H9 (cell line): Measurements from ENCODE around the gene NDUFS2. TPM values are rescaled to one million over a fixed set of nuclear protein-coding genes. Genes with fewer than 3 reads are reported as not detected.
A peak's percentile ranks its signal among the peaks of the same experiment; 100 is the strongest.

Experiments used
- DNase-seq: peaks from one replicate; pipeline ENCODE4 v3.0.0-alpha.2; 2017
- H2AFZ ChIP-seq: one replicate; pipeline ENCODE4 v1.6.1; 2013; ENCODE audit warnings: mild to moderate bottlenecking, low read length, control low read depth, moderate library complexity
- H2AK5ac ChIP-seq: 2 replicates; pipeline ENCODE4 v1.6.1; 2013; ENCODE audit warnings: low read length, control low read depth, mixed read lengths; ENCODE audit not compliant: insufficient read length
- H2BK120ac ChIP-seq: one replicate; pipeline ENCODE4 v1.6.1; 2013; ENCODE audit warnings: low read depth, mild to moderate bottlenecking, low read length, control low read depth, inconsistent platforms; ENCODE audit not compliant: poor library complexity, severe bottlenecking
- H2BK12ac ChIP-seq: 2 replicates; pipeline ENCODE4 v1.6.1; 2013; ENCODE audit warnings: low read length, control low read depth, mixed read lengths, low read depth; ENCODE audit not compliant: insufficient read length
- H2BK15ac ChIP-seq: 2 replicates; pipeline ENCODE4 v1.6.1; 2013; ENCODE audit warnings: low read depth, low read length, control low read depth
- H2BK20ac ChIP-seq: one replicate; pipeline ENCODE4 v1.6.1; 2013; ENCODE audit warnings: low read depth, mild to moderate bottlenecking, low read length, control low read depth, inconsistent platforms; ENCODE audit not compliant: poor library complexity, severe bottlenecking
- H2BK5ac ChIP-seq: 2 replicates; pipeline ENCODE4 v1.6.1; 2013; ENCODE audit warnings: low read length, control low read depth, mixed read lengths; ENCODE audit not compliant: insufficient read length
- H3K14ac ChIP-seq: 2 replicates; pipeline ENCODE4 v1.6.1; 2013; ENCODE audit warnings: low read length, control low read depth; ENCODE audit not compliant: insufficient read depth
- H3K18ac ChIP-seq: 2 replicates; pipeline ENCODE4 v1.6.1; 2013; ENCODE audit warnings: low read depth, mild to moderate bottlenecking, mixed read lengths, low read length, control low read depth; ENCODE audit not compliant: insufficient read length
- H3K23ac ChIP-seq: 2 replicates; pipeline ENCODE4 v1.6.1; 2013; ENCODE audit warnings: low read length, control low read depth, mixed read lengths, low read depth; ENCODE audit not compliant: insufficient read length
- H3K23me2 ChIP-seq: 2 replicates; pipeline ENCODE4 v1.6.1; 2013; ENCODE audit warnings: low read depth, mild to moderate bottlenecking, mixed read lengths, low read length, control low read depth; ENCODE audit not compliant: insufficient read length, poor library complexity, severe bottlenecking
- H3K27ac ChIP-seq: 2 replicates; pipeline ENCODE4 v1.5.1; 2013; ENCODE audit warnings: low read length, control low read depth, mixed read lengths, low read depth; ENCODE audit not compliant: insufficient read length
- H3K27me3 ChIP-seq: 2 replicates; pipeline ENCODE4 v1.6.1; 2013; ENCODE audit warnings: low read length, control low read depth, inconsistent platforms; ENCODE audit not compliant: insufficient read depth
- H3K4ac ChIP-seq: 2 replicates; pipeline ENCODE4 v1.6.1; 2013; ENCODE audit warnings: low read depth, mild to moderate bottlenecking, control low read depth, inconsistent platforms, low read length, moderate library complexity
- H3K4me1 ChIP-seq: 2 replicates; pipeline ENCODE4 v1.6.1; 2013; ENCODE audit warnings: low read length, control low read depth, inconsistent platforms; ENCODE audit not compliant: insufficient read depth
- H3K4me2 ChIP-seq: 2 replicates; pipeline ENCODE4 v1.6.1; 2013; ENCODE audit warnings: low read length, control low read depth, mixed read lengths; ENCODE audit not compliant: insufficient read length, insufficient read depth
- H3K56ac ChIP-seq: 2 replicates; pipeline ENCODE4 v1.6.1; 2013; ENCODE audit warnings: low read depth, mild to moderate bottlenecking, mixed read lengths, low read length, control low read depth; ENCODE audit not compliant: insufficient read length
- H3K79me1 ChIP-seq: 2 replicates; pipeline ENCODE4 v1.6.1; 2013; ENCODE audit warnings: low read depth, mild to moderate bottlenecking, moderate library complexity, low read length, control low read depth, inconsistent platforms; ENCODE audit not compliant: insufficient read depth, poor library complexity, severe bottlenecking
- H3K79me2 ChIP-seq: 2 replicates; pipeline ENCODE4 v1.6.1; 2013; ENCODE audit warnings: low read length, control low read depth, inconsistent platforms; ENCODE audit not compliant: insufficient read depth
- H3K9ac ChIP-seq: 2 replicates; pipeline ENCODE4 v1.6.1; 2013; ENCODE audit warnings: low read length, control low read depth, mixed read lengths; ENCODE audit not compliant: insufficient read length; ENCODE audit errors: extremely low read depth
- H3K9me3 ChIP-seq: one replicate; pipeline ENCODE4 v1.6.1; 2013; ENCODE audit warnings: low read depth, low read length, inconsistent platforms; ENCODE audit not compliant: control insufficient read depth
- H3T11ph ChIP-seq: one replicate; pipeline ENCODE4 v1.6.1; 2013; ENCODE audit warnings: mild to moderate bottlenecking, low read length, control low read depth, inconsistent platforms
- H4K20me1 ChIP-seq: one replicate; pipeline ENCODE4 v1.6.1; 2013; ENCODE audit not compliant: control insufficient read depth, insufficient read length, insufficient read depth
- H4K5ac ChIP-seq: 2 replicates; pipeline ENCODE4 v1.6.1; 2013; ENCODE audit warnings: low read depth, mild to moderate bottlenecking, mixed read lengths, low read length, control low read depth; ENCODE audit not compliant: insufficient read length
- H4K8ac ChIP-seq: replicated peaks from 2 replicates; pipeline ENCODE4 v1.6.1; 2013; ENCODE audit warnings: low read length, control low read depth, mixed read lengths, low read depth; ENCODE audit not compliant: insufficient read length
- H4K91ac ChIP-seq: 2 replicates; pipeline ENCODE4 v1.6.1; 2013; ENCODE audit warnings: low read depth, mild to moderate bottlenecking, moderate library complexity, mixed read lengths, low read length, control low read depth; ENCODE audit not compliant: insufficient read length
- H3K27ac Mint-ChIP-seq, 3 experiments: 2 replicates in 2 of 3; 3 replicates in 1 of 3; pipeline ENCODE4 v1.8.0; 2020 to 2021; ENCODE audit warnings: mixed read lengths in 3 of 3, mild to moderate bottlenecking in 1 of 3, moderate library complexity in 1 of 3
- H3K27me3 Mint-ChIP-seq: 2 replicates; pipeline ENCODE4 v1.8.0; 2021; ENCODE audit warnings: low read depth, mild to moderate bottlenecking, moderate library complexity, mixed read lengths
- H3K36me3 Mint-ChIP-seq, 3 experiments: 2 replicates in 2 of 3; 3 replicates in 1 of 3; pipeline ENCODE4 v1.8.0; 2020 to 2021; ENCODE audit warnings: low read depth in 3 of 3, mixed read lengths in 3 of 3; ENCODE audit not compliant: insufficient read depth in 1 of 3
- H3K4me1 Mint-ChIP-seq, 2 experiments: 2 replicates each; pipeline ENCODE4 v1.8.0; 2020; ENCODE audit warnings: mixed read lengths in 2 of 2
- H3K4me3 Mint-ChIP-seq, 2 experiments: 2 replicates in 1 of 2; 3 replicates in 1 of 2; pipeline ENCODE4 v1.8.0; 2020 to 2021; ENCODE audit warnings: mild to moderate bottlenecking in 2 of 2, mixed read lengths in 2 of 2, moderate library complexity in 1 of 2
- H3K9me3 Mint-ChIP-seq, 2 experiments: 2 replicates in 1 of 2; 3 replicates in 1 of 2; pipeline ENCODE4 v1.8.0; 2020; ENCODE audit warnings: mild to moderate bottlenecking in 2 of 2, mixed read lengths in 2 of 2, moderate library complexity in 1 of 2
- CTCF ChIP-seq: fragments of 200-600 bp; sonication (generic); conservative IDR thresholded peaks from 3 replicates; pipeline ENCODE4 v1.8.0; 2021; ENCODE audit warnings: antibody characterized with exemption, mild to moderate bottlenecking
- WGBS: extraction: QIAGEN DNeasy Blood & Tissue Kit; methylation state at CpG from one replicate; pipeline ENCODE4 v1.1.7; 2013; ENCODE audit warnings: missing lambda C conversion rate, low lambda C conversion rate, mixed read lengths; ENCODE audit not compliant: insufficient read length; ENCODE audit errors: extremely low coverage; 5-methylcytosine and 5-hydroxymethylcytosine counted together
- total RNA-seq: library from RNA; stranded (reverse); gene quantifications from 2 replicates; pipeline ENCODE4 v1.2.1, GENCODE V29; 2021

Gene NDUFS2
- total RNA-seq, 1 experiment from 2014 or later, result 84.5 TPM

- no peak overlapping the region for H3K14ac ChIP-seq
- peaks cover 15% of the 10 kb centered on the region in 2 experiments for H3K4me1 Mint-ChIP-seq
- no peaks in the 10 kb centered on the region for H3K79me2 ChIP-seq
- no peak overlapping the region for H2AK5ac ChIP-seq
- H3K9me3 Mint-ChIP-seq, result no peaks in the 10 kb centered on the region
- no peak overlapping the region for H2BK5ac ChIP-seq
- no CpG with 5 or more reads among the region's 4 CpGs for WGBS
- no peak overlapping the region for H3K4me2 ChIP-seq
- H3K27ac ChIP-seq, result no peak overlapping the region
- H3K4ac ChIP-seq, result no peak overlapping the region
- H2BK15ac ChIP-seq, result no peak overlapping the region
- no peak overlapping the region for H2AFZ ChIP-seq
- no peaks in the 10 kb centered on the region for H3K27me3 Mint-ChIP-seq
- no peak overlapping the region for H3T11ph ChIP-seq
- H2BK20ac ChIP-seq, result no peak overlapping the region
- no peak overlapping the region for H4K5ac ChIP-seq
- H3K56ac ChIP-seq, result no peak overlapping the region
- H2BK120ac ChIP-seq, result no peak overlapping the region
- H4K91ac ChIP-seq, result no peak overlapping the region
- no peak for DNase-seq
- no peak overlapping the region for H3K23ac ChIP-seq
- no peak overlapping the region for H3K9ac ChIP-seq
- H3K4me3 Mint-ChIP-seq, result peak overlapping the region in 1 of 2 experiments; percentile 50; a peak in 1 of 5 replicates
- H3K27ac Mint-ChIP-seq, result no peak overlapping the region
- no peak overlapping the region for H4K8ac ChIP-seq
- no peak overlapping the region for H3K18ac ChIP-seq
- H3K23me2 ChIP-seq, result peaks cover 6% of the 10 kb centered on the region
- H3K4me1 ChIP-seq, result no peaks in the 10 kb centered on the region; the same call in 1 of the 2 replicates
- no peaks in the 10 kb centered on the region for H3K79me1 ChIP-seq
- H4K20me1 ChIP-seq, result no peaks in the 10 kb centered on the region
- no peak for TF ChIP-seq CTCF
- peaks cover 25 to 69% (median 68%) of the 10 kb centered on the region in 3 experiments; a peak in 6 of 7 replicates for H3K36me3 Mint-ChIP-seq
- H3K9me3 ChIP-seq, result no peaks in the 10 kb centered on the region
- no peak overlapping the region for H2BK12ac ChIP-seq
- H3K27me3 ChIP-seq, result no peaks in the 10 kb centered on the region
Measured at GRCh38 chr1:161172776-161173376, 29.3 kb upstream of the NDUFS2 start.
